HepG2 (cell line): ENCODE results near the gene NCOA5. TPM values are rescaled to one million over a fixed set of nuclear protein-coding genes. Genes with fewer than 3 reads are reported as not detected.

ENCODE experiments used
- CENPT ChIP-seq: sonication (generic); formaldehyde crosslinking; IDR thresholded peaks from 2 replicates; pipeline ENCODE4 v1.8.0; 2022; ENCODE audit warnings: low read depth, mild to moderate bottlenecking, moderate library complexity, missing genetic modification reagents
- GLMP ChIP-seq: sonication (generic); formaldehyde crosslinking; IDR thresholded peaks from 2 replicates; pipeline ENCODE4 v1.9.0; 2021; ENCODE audit warnings: missing genetic modification reagents, mild to moderate bottlenecking, borderline replicate concordance
- PAF1 ChIP-seq: IDR thresholded peaks from 2 replicates; pipeline ENCODE4 v1.6.1; 2016; ENCODE audit warnings: missing genetic modification reagents, missing compliant biosample characterization
- RAD21 ChIP-seq: fragments of 450-650 bp; formaldehyde crosslinking; IDR thresholded peaks from 2 replicates; pipeline ENCODE4 v1.5.0; 2020; ENCODE audit warnings: mild to moderate bottlenecking
- RFX3 ChIP-seq: IDR thresholded peaks from 2 replicates; pipeline ENCODE4 v1.6.1; 2016; ENCODE audit warnings: missing biosample characterization, missing genetic modification reagents
- SNAPC5 ChIP-seq: sonication (generic); formaldehyde crosslinking; IDR thresholded peaks from 2 replicates; pipeline ENCODE4 v1.8.1; 2023; ENCODE audit warnings: mild to moderate bottlenecking, missing genetic modification reagents, borderline replicate concordance
- SRSF4 ChIP-seq: fragments of 200-400 bp; formaldehyde crosslinking; IDR thresholded peaks from one replicate; pipeline ENCODE4 v1.6.1; 2018; ENCODE audit warnings: mild to moderate bottlenecking, low read depth, low read length, moderate library complexity; ENCODE audit not compliant: poor library complexity, severe bottlenecking
- ZBTB7A ChIP-seq: sonication (generic); formaldehyde crosslinking; IDR thresholded peaks from 2 replicates; pipeline ENCODE4 v1.8.0; 2022; ENCODE audit warnings: mild to moderate bottlenecking, missing genetic modification reagents
- ZFY ChIP-seq: sonication (generic); formaldehyde crosslinking; IDR thresholded peaks from 2 replicates; pipeline ENCODE4 v1.4.0; 2020; ENCODE audit warnings: missing genetic modification reagents
- ZNF12 ChIP-seq: sonication (generic); formaldehyde crosslinking; IDR thresholded peaks from 2 replicates; pipeline ENCODE4 v1.5.0; 2020; ENCODE audit warnings: missing genetic modification reagents
- ZNF18 ChIP-seq: sonication (generic); formaldehyde crosslinking; IDR thresholded peaks from 2 replicates; pipeline ENCODE4 v1.8.0; 2022; ENCODE audit warnings: mild to moderate bottlenecking, missing genetic modification reagents; ENCODE audit not compliant: insufficient replicate concordance
- ZNF569 ChIP-seq: sonication (generic); formaldehyde crosslinking; IDR thresholded peaks from 2 replicates; pipeline ENCODE4 v1.5.0; 2020; ENCODE audit warnings: mild to moderate bottlenecking, missing genetic modification reagents, moderate library complexity, borderline replicate concordance
- ZNF614 ChIP-seq: IDR thresholded peaks from 2 replicates; pipeline ENCODE4 v1.6.1; 2018; ENCODE audit warnings: missing biosample characterization, missing genetic modification reagents, inconsistent platforms, borderline replicate concordance
- ZNF646 ChIP-seq: sonication (generic); formaldehyde crosslinking; IDR thresholded peaks from 2 replicates; pipeline ENCODE4 v1.9.0; 2021; ENCODE audit warnings: mild to moderate bottlenecking, missing genetic modification reagents
- polyA plus RNA-seq, 8 experiments: library from polyadenylated mRNA; depleted of rRNA in 3 of 8; stranded (reverse) in 7 of 8; unstranded in 1 of 8; fragments of >200 nt; fragmentation: Illumina TruSeq in 4 of 8; extraction: Trizol in 4 of 8; gene quantifications; 2 replicates each; pipeline versions ENCODE4 v1.2.1 to v1.2.3, GENCODE V29; 2011 to 2016; ENCODE audit warnings: low read depth in 4 of 8, missing spikeins in 1 of 8, mixed read lengths in 1 of 8; ENCODE audit not compliant: insufficient read depth in 1 of 8
- total RNA-seq, 5 experiments: library from RNA; depleted of rRNA; stranded (reverse); fragments of >200 nt; fragmentation: Illumina TruSeq; extraction: Trizol; gene quantifications; 2 replicates each; pipeline ENCODE4 v1.2.3, GENCODE V29; 2016; ENCODE audit warnings: low read depth in 1 of 5
- TF ChIP-seq, protein P1 (sequence below): sonication (generic); formaldehyde crosslinking; IDR thresholded peaks from 2 replicates; pipeline ENCODE4 v1.5.0; 2020; ENCODE audit warnings: mild to moderate bottlenecking, missing genetic modification reagents, borderline replicate concordance

Gene NCOA5
- total and polyA plus RNA-seq, 2 of the 13 experiments (the other 11 are each of a cell fraction or from before 2014, with no cell fraction given) = 16.5 to 28.4 TPM

DNA sequence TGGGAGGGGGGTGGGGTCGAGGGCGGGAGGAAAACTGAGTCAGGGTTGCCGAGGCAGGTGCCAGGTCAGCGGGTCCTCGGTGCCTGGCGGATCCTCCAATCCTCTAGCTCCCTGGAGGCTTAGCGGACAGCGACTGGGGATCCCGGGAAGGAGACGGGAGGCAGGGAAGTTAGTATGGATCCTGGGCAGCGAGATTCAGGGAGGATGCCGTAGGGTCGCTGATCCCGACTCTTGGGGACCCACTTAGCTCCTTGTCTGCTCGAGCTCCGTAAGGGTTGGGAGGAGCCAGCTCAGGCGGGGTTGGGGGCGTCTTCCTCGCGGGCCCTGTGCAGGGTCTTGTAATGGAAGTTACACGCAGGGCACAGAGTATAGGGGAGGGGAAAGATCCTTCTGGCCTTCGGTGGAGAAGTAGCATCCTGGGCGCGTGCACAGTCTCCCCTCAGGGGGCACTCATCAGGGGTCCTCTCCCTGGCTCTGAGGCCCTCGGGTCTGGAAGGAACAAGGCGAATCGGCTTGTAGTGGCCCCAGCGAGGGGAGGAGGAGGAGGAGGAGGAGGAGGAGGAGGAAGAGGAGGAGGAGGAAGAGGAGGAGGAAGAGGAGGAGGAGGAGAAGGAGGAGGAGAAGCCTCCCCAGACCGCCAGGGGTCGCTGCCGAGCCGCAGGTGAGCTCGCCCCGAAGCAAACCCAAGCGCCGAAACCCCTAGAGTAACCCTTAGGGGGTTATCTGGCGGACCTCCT, 67.2 kb downstream of the NCOA5 start (continued):
- TF ChIP-seq ZNF646 (CRISPR knock-in tag) (no peak), ZNF18 (CRISPR knock-in tag) (no peak), SRSF4 (no peak), RAD21 (CRISPR knock-in tag) (peak; percentile 80), ZBTB7A (CRISPR knock-in tag) (no peak), SNAPC5 (CRISPR knock-in tag) (no peak), GLMP (CRISPR knock-in tag) (no peak), ZFY (CRISPR knock-in tag) (no peak; the same call in 1 of the 2 replicates), RFX3 (CRISPR knock-in tag) (no peak), ZNF614 (CRISPR knock-in tag) (no peak), ZNF569 (CRISPR knock-in tag) (no peak), PAF1 (CRISPR knock-in tag) (no peak), ZNF12 (CRISPR knock-in tag) (no peak), CENPT (CRISPR knock-in tag) (no peak)
- TF ChIP-seq, protein P1, sequence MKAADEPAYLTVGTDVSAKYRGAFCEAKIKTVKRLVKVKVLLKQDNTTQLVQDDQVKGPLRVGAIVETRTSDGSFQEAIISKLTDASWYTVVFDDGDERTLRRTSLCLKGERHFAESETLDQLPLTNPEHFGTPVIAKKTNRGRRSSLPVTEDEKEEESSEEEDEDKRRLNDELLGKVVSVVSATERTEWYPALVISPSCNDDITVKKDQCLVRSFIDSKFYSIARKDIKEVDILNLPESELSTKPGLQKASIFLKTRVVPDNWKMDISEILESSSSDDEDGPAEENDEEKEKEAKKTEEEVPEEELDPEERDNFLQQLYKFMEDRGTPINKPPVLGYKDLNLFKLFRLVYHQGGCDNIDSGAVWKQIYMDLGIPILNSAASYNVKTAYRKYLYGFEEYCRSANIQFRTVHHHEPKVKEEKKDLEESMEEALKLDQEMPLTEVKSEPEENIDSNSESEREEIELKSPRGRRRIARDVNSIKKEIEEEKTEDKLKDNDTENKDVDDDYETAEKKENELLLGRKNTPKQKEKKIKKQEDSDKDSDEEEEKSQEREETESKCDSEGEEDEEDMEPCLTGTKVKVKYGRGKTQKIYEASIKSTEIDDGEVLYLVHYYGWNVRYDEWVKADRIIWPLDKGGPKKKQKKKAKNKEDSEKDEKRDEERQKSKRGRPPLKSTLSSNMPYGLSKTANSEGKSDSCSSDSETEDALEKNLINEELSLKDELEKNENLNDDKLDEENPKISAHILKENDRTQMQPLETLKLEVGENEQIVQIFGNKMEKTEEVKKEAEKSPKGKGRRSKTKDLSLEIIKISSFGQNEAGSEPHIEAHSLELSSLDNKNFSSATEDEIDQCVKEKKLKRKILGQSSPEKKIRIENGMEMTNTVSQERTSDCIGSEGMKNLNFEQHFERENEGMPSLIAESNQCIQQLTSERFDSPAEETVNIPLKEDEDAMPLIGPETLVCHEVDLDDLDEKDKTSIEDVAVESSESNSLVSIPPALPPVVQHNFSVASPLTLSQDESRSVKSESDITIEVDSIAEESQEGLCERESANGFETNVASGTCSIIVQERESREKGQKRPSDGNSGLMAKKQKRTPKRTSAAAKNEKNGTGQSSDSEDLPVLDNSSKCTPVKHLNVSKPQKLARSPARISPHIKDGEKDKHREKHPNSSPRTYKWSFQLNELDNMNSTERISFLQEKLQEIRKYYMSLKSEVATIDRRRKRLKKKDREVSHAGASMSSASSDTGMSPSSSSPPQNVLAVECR (CRISPR knock-in tag) = peak; percentile 23; the same call in 1 of the 2 replicates
